ENCODE results near the gene SCAP. TPM values are rescaled to one million over a fixed set of nuclear protein-coding genes. Genes with fewer than 3 reads are reported as not detected.

The SCAP gene
- total RNA-seq, 1 donor from 2014 or later: 84.3 TPM

GRCh38 chr3:47367631-47368030 lies 108.1 kb downstream of the SCAP start:
- H3K27ac Mint-ChIP-seq: no peak overlapping the region
- CTCF ChIA-PET: no interaction called here
- TF ChIP-seq CTCF (IDR thresholded peaks at IDR 0.05): no peak

GRCh38 chr3:47366833-47367232 lies 108.9 kb downstream of the SCAP start:
- Mint-ChIP-seq H3K27ac (no peak overlapping the region), H3K36me3 (ENCODE audit: low read depth) (no peaks in the 10 kb centered on the region), H3K9me3 (no peaks in the 10 kb centered on the region), H3K27me3 (no peaks in the 10 kb centered on the region), H3K4me3 (no peak overlapping the region), H3K4me1 (peaks cover 12% of the 10 kb centered on the region)
- TF ChIP-seq CTCF (IDR thresholded peaks at IDR 0.05): no peak
- ATAC-seq (ENCODE audit: low read depth): no peak
- intact Hi-C loops (cut with micrococcal nuclease): no loop called here
- POLR2A ChIA-PET: no interaction called here
- CTCF ChIA-PET: no interaction called here
- no peak for DNase-seq

More at GRCh38 chr3:47367631-47368030, 108.1 kb downstream of the SCAP start:
- H3K4me1 Mint-ChIP-seq: peaks cover 6% of the 10 kb centered on the region
- H3K36me3 Mint-ChIP-seq (ENCODE audit: low read depth): no peaks in the 10 kb centered on the region
- intact Hi-C loops (cut with micrococcal nuclease): no loop called here
- H3K4me3 Mint-ChIP-seq: no peak overlapping the region
- ATAC-seq (ENCODE audit: low read depth): no peak
- POLR2A ChIA-PET: no interaction called here
- no peak for DNase-seq
- H3K9me3 Mint-ChIP-seq: no peaks in the 10 kb centered on the region
- H3K27me3 Mint-ChIP-seq: no peaks in the 10 kb centered on the region

- Mint-ChIP-seq H3K27me3 (no peaks in the 10 kb centered on the region), H3K27ac (no peak overlapping the region), H3K4me1 (peaks cover 12% of the 10 kb centered on the region), H3K9me3 (peaks cover under 1% of the 10 kb centered on the region), H3K4me3 (no peak overlapping the region), H3K36me3 (ENCODE audit: low read depth) (no peaks in the 10 kb centered on the region)
- TF ChIP-seq CTCF (IDR thresholded peaks at IDR 0.05): no peak
- ChIA-PET POLR2A (no interaction called here), CTCF (no interaction called here)
- DNase-seq: no peak
- no peak for ATAC-seq (ENCODE audit: low read depth)
- intact Hi-C loops (cut with micrococcal nuclease): no loop called here
Observed at GRCh38 chr3:47365213-47366153, 110.3 kb downstream of the SCAP start.

Other genes starting within 250 kb of the SCAP start
- gene KIF9, start 193.1 kb downstream of the SCAP start, total RNA-seq: 2.3 and 2.5 TPM in 2 replicates
- gene KLHL18, start 193.0 kb downstream of the SCAP start, total RNA-seq: 36.6 and 38.0 TPM in 2 replicates
- gene PTPN23, start 94.9 kb downstream of the SCAP start, total RNA-seq: 44.0 and 50.3 TPM in 2 replicates
- 37.8 and 45.4 TPM in 2 replicates for gene ELP6, start 37.8 kb upstream of the SCAP start, total RNA-seq
- 0.09 and 0.20 TPM in 2 replicates for gene CSPG5, start 102.9 kb upstream of the SCAP start, total RNA-seq